HEK293 (cell line): Measurements from ENCODE around the gene TMED7.
A peak's percentile ranks its signal among the peaks of the same experiment; 100 is the strongest.

Experiments used
- CTCF ChIA-PET: fragments of 350-600 bp; formaldehyde crosslinking; extraction: SDS; loops from one replicate; lab custom pipeline; 2021; ENCODE audit warnings: antibody characterized with exemption; lab: Yijun Ruan, JAX
- POLR2A ChIA-PET: fragments of 300-600 bp; formaldehyde crosslinking; extraction: SDS; loops from one replicate; lab custom pipeline; 2020; ENCODE audit warnings: antibody characterized with exemption, inconsistent platforms; lab: Yijun Ruan, JAX
- H3K27ac ChIP-seq: fragments of 200-500 bp; sonication (Bioruptor generic); 2 replicates; pipeline ENCODE4 v1.5.1; 2014; ENCODE audit warnings: low read depth, low read length, control low read depth, inconsistent platforms; ENCODE audit errors: extremely low read depth
- H3K36me3 ChIP-seq, 2 experiments: fragments of 200-500 bp in 1 of 2; sonication (Bioruptor generic) in 1 of 2; 1 replicate in 1 of 2; 2 replicates in 1 of 2; pipeline ENCODE4 v1.5.1; 2014 to 2017; ENCODE audit warnings: inconsistent platforms in 2 of 2, low read length in 2 of 2; ENCODE audit not compliant: control insufficient read depth in 2 of 2, insufficient read depth in 1 of 2
- H3K4me1 ChIP-seq: fragments of 200-500 bp; sonication (Bioruptor generic); 2 replicates; pipeline ENCODE4 v1.5.1; 2014; ENCODE audit warnings: mild to moderate bottlenecking, low read length, inconsistent platforms; ENCODE audit not compliant: control insufficient read depth, insufficient read depth
- H3K4me3 ChIP-seq: 2 replicates; pipeline ENCODE4 v1.5.1; 2011; ENCODE audit warnings: low read depth, mild to moderate bottlenecking, control low read depth, low read length, moderate library complexity
- H3K9me3 ChIP-seq: fragments of 200-500 bp; sonication (Bioruptor generic); 2 replicates; pipeline ENCODE4 v1.5.1; 2014; ENCODE audit warnings: low read depth, low read length, inconsistent platforms; ENCODE audit not compliant: control insufficient read depth, insufficient read depth
- EGR2 ChIP-seq: fragments of 450-650 bp; formaldehyde crosslinking; IDR thresholded peaks from 2 replicates; pipeline ENCODE4 v1.5.1; 2016; ENCODE audit warnings: low read depth, missing biosample characterization, missing genetic modification characterization
- HOXC10 ChIP-seq: sonication (generic); formaldehyde crosslinking; IDR thresholded peaks from 2 replicates; pipeline ENCODE4 v1.8.1; 2023; ENCODE audit warnings: mild to moderate bottlenecking, missing genetic modification reagents
- TCF7L2 ChIP-seq: IDR thresholded peaks from 2 replicates; pipeline ENCODE4 v1.6.1; 2011; ENCODE audit warnings: low read depth, mild to moderate bottlenecking, inconsistent platforms, low read length, moderate library complexity, borderline replicate concordance
- ZBTB20 ChIP-seq: fragments of 450-650 bp; formaldehyde crosslinking; IDR thresholded peaks from 2 replicates; pipeline ENCODE4 v1.5.1; 2016; ENCODE audit warnings: missing biosample characterization, missing genetic modification characterization
- ZBTB7A ChIP-seq: fragments of 450-650 bp; formaldehyde crosslinking; IDR thresholded peaks from 2 replicates; pipeline ENCODE4 v1.5.1; 2016; ENCODE audit warnings: low read depth, missing biosample characterization, missing genetic modification characterization
- ZFP37 ChIP-seq: fragments of 450-650 bp; formaldehyde crosslinking; IDR thresholded peaks from 2 replicates; pipeline ENCODE4 v1.5.1; 2016; ENCODE audit warnings: missing biosample characterization, missing genetic modification characterization
- ZNF24 ChIP-seq: fragments of 450-650 bp; formaldehyde crosslinking; IDR thresholded peaks from 2 replicates; pipeline ENCODE4 v1.5.1; 2016; ENCODE audit warnings: missing biosample characterization, missing genetic modification characterization
- ZNF292 ChIP-seq: fragments of 450-650 bp; formaldehyde crosslinking; IDR thresholded peaks from 2 replicates; pipeline ENCODE4 v1.5.1; 2016; ENCODE audit warnings: low read depth, missing biosample characterization, missing genetic modification characterization, borderline replicate concordance
- ZNF426 ChIP-seq: fragments of 450-650 bp; formaldehyde crosslinking; IDR thresholded peaks from 2 replicates; pipeline ENCODE4 v1.5.1; 2017; ENCODE audit warnings: missing biosample characterization, missing genetic modification characterization, mild to moderate bottlenecking, inconsistent platforms, moderate library complexity
- ZNF544 ChIP-seq: fragments of 450-650 bp; formaldehyde crosslinking; IDR thresholded peaks from 2 replicates; pipeline ENCODE4 v1.5.0; 2017; ENCODE audit warnings: missing biosample characterization, missing genetic modification characterization
- ZNF558 ChIP-seq: fragments of 450-650 bp; formaldehyde crosslinking; IDR thresholded peaks from 2 replicates; pipeline ENCODE4 v1.5.1; 2016; ENCODE audit warnings: missing biosample characterization, missing genetic modification characterization
- ZNF561 ChIP-seq: fragments of 450-650 bp; IDR thresholded peaks from 2 replicates; pipeline ENCODE4 v1.5.1; 2018; ENCODE audit warnings: missing biosample characterization, missing genetic modification characterization, borderline replicate concordance
- ZNF585B ChIP-seq: fragments of 450-650 bp; formaldehyde crosslinking; IDR thresholded peaks from 2 replicates; pipeline ENCODE4 v1.5.1; 2016; ENCODE audit warnings: missing biosample characterization, missing genetic modification characterization
- ZNF670 ChIP-seq: fragments of 450-650 bp; formaldehyde crosslinking; IDR thresholded peaks from 2 replicates; pipeline ENCODE4 v1.5.1; 2016; ENCODE audit warnings: missing biosample characterization, missing genetic modification characterization, low read depth
- ZNF692 ChIP-seq: fragments of 450-650 bp; formaldehyde crosslinking; IDR thresholded peaks from 2 replicates; pipeline ENCODE4 v1.5.1; 2016; ENCODE audit warnings: missing biosample characterization, missing genetic modification characterization
- ZNF785 ChIP-seq: fragments of 450-650 bp; formaldehyde crosslinking; IDR thresholded peaks from 2 replicates; pipeline ENCODE4 v1.5.1; 2016; ENCODE audit warnings: missing biosample characterization, missing genetic modification characterization
- ZNF792 ChIP-seq: fragments of 450-650 bp; formaldehyde crosslinking; IDR thresholded peaks from 2 replicates; pipeline ENCODE4 v1.5.1; 2016; ENCODE audit warnings: missing biosample characterization, missing genetic modification characterization
- TF ChIP-seq, protein P1 (sequence below): fragments of 450-650 bp; formaldehyde crosslinking; IDR thresholded peaks from 2 replicates; pipeline ENCODE4 v1.5.1; 2016; ENCODE audit warnings: missing biosample characterization, missing genetic modification characterization
- TF ChIP-seq, protein P2 (sequence below): fragments of 450-650 bp; formaldehyde crosslinking; IDR thresholded peaks from 2 replicates; pipeline ENCODE4 v1.5.1; 2016; ENCODE audit warnings: missing biosample characterization, missing genetic modification characterization
- TF ChIP-seq, protein P3 (sequence below): fragments of 450-650 bp; formaldehyde crosslinking; IDR thresholded peaks from 2 replicates; pipeline ENCODE4 v1.5.1; 2016; ENCODE audit warnings: missing biosample characterization, missing genetic modification characterization
- TF ChIP-seq, protein P4 (sequence below): fragments of 450-650 bp; formaldehyde crosslinking; IDR thresholded peaks from 2 replicates; pipeline ENCODE4 v1.5.1; 2017; ENCODE audit warnings: missing biosample characterization, missing genetic modification characterization

Gene TMED7

DNA sequence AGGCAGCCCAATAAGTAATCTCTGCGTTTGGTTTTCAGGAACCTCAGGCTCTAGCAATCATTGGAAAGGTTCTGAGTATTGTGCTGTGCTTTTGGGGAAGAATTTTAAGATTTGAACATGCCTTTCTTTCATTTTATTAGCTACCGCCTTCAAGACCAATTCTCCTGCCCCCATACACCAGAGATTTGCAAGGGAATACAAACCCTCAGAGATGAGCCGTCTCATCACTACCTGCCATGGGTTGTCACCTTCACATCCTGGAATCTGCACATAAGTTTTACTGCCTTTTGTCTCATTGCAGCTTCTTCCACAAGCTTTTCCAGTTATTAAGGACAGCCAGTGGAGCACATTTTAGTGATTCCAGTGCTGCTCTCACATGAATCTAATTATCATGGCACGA, 11.7 kb upstream of the TMED7 start:
- no peaks in the 10 kb centered on the region for H3K36me3 ChIP-seq
- no peaks in the 10 kb centered on the region for H3K4me1 ChIP-seq
- CTCF ChIA-PET: interaction anchor here (1.1 kb wide), 1 partner anchor 193 kb away, joined by 3 read pairs; no protein-coding TSS in a partner anchor
- H3K27ac ChIP-seq: no peak overlapping the region
- H3K4me3 ChIP-seq: no peak overlapping the region
- TF ChIP-seq, protein P1, sequence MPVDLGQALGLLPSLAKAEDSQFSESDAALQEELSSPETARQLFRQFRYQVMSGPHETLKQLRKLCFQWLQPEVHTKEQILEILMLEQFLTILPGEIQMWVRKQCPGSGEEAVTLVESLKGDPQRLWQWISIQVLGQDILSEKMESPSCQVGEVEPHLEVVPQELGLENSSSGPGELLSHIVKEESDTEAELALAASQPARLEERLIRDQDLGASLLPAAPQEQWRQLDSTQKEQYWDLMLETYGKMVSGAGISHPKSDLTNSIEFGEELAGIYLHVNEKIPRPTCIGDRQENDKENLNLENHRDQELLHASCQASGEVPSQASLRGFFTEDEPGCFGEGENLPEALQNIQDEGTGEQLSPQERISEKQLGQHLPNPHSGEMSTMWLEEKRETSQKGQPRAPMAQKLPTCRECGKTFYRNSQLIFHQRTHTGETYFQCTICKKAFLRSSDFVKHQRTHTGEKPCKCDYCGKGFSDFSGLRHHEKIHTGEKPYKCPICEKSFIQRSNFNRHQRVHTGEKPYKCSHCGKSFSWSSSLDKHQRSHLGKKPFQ (tag by site-specific recombination): no peak
- TF ChIP-seq ZNF558 (no peak), ZNF585B (tag by site-specific recombination) (no peak), ZNF670 (tag by site-specific recombination) (no peak)
- TF ChIP-seq, protein P2, sequence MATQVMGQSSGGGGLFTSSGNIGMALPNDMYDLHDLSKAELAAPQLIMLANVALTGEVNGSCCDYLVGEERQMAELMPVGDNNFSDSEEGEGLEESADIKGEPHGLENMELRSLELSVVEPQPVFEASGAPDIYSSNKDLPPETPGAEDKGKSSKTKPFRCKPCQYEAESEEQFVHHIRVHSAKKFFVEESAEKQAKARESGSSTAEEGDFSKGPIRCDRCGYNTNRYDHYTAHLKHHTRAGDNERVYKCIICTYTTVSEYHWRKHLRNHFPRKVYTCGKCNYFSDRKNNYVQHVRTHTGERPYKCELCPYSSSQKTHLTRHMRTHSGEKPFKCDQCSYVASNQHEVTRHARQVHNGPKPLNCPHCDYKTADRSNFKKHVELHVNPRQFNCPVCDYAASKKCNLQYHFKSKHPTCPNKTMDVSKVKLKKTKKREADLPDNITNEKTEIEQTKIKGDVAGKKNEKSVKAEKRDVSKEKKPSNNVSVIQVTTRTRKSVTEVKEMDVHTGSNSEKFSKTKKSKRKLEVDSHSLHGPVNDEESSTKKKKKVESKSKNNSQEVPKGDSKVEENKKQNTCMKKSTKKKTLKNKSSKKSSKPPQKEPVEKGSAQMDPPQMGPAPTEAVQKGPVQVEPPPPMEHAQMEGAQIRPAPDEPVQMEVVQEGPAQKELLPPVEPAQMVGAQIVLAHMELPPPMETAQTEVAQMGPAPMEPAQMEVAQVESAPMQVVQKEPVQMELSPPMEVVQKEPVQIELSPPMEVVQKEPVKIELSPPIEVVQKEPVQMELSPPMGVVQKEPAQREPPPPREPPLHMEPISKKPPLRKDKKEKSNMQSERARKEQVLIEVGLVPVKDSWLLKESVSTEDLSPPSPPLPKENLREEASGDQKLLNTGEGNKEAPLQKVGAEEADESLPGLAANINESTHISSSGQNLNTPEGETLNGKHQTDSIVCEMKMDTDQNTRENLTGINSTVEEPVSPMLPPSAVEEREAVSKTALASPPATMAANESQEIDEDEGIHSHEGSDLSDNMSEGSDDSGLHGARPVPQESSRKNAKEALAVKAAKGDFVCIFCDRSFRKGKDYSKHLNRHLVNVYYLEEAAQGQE (tag by site-specific recombination): no peak
- TF ChIP-seq, all 188 proteins: peak for 0
- no peaks in the 10 kb centered on the region for H3K9me3 ChIP-seq
- POLR2A ChIA-PET: no interaction called here

DNA sequence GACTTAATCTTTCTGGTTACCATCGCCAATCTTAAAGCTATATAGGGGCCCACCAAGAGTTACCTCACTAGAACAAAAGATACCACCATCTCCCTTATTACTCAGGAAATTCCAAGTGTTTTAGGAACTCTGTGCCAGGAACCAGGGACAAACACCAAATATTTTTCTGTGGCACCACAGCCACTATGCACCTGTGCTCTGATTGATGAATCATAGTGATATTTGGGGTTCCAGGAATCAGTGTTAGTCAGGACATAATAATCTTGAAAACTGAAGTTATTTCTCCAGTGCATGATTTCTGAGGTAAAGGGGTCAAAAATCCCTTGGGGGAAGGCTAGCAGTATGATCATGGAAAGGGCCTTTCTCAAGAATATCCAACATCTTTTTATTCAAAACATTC, 10.2 kb upstream of the TMED7 start:
- POLR2A ChIA-PET: no interaction called here

GRCh38 chr5:115634343-115635132, 8.7 kb upstream of the TMED7 start:
- H3K27ac ChIP-seq: no peak overlapping the region
- H3K4me3 ChIP-seq: no peak overlapping the region
- peak; percentile 61; the same call in 1 of the 2 replicates for TF ChIP-seq ZFP37 (tag by site-specific recombination)
- TF ChIP-seq, protein P3, sequence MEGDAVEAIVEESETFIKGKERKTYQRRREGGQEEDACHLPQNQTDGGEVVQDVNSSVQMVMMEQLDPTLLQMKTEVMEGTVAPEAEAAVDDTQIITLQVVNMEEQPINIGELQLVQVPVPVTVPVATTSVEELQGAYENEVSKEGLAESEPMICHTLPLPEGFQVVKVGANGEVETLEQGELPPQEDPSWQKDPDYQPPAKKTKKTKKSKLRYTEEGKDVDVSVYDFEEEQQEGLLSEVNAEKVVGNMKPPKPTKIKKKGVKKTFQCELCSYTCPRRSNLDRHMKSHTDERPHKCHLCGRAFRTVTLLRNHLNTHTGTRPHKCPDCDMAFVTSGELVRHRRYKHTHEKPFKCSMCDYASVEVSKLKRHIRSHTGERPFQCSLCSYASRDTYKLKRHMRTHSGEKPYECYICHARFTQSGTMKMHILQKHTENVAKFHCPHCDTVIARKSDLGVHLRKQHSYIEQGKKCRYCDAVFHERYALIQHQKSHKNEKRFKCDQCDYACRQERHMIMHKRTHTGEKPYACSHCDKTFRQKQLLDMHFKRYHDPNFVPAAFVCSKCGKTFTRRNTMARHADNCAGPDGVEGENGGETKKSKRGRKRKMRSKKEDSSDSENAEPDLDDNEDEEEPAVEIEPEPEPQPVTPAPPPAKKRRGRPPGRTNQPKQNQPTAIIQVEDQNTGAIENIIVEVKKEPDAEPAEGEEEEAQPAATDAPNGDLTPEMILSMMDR (tag by site-specific recombination): peak; percentile 79
- TF ChIP-seq ZNF426 (tag by site-specific recombination): no peak
- TF ChIP-seq, protein P4, sequence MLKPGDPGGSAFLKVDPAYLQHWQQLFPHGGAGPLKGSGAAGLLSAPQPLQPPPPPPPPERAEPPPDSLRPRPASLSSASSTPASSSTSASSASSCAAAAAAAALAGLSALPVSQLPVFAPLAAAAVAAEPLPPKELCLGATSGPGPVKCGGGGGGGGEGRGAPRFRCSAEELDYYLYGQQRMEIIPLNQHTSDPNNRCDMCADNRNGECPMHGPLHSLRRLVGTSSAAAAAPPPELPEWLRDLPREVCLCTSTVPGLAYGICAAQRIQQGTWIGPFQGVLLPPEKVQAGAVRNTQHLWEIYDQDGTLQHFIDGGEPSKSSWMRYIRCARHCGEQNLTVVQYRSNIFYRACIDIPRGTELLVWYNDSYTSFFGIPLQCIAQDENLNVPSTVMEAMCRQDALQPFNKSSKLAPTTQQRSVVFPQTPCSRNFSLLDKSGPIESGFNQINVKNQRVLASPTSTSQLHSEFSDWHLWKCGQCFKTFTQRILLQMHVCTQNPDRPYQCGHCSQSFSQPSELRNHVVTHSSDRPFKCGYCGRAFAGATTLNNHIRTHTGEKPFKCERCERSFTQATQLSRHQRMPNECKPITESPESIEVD (tag by site-specific recombination): peak; percentile 50
- 0 out of 2 replicates have a peak, but pooled peaks have one; percentile 27 for TF ChIP-seq ZNF561 (tag by site-specific recombination)
- no peak for TF ChIP-seq ZNF785
- no peak for TF ChIP-seq EGR2
- peak; percentile 23; the same call in 1 of the 2 replicates for TF ChIP-seq ZNF692 (tag by site-specific recombination)
- peak; percentile 88 for TF ChIP-seq TCF7L2
- TF ChIP-seq ZBTB7A (tag by site-specific recombination): no peak
- no peak for TF ChIP-seq ZNF292
- TF ChIP-seq ZNF544: no peak
- TF ChIP-seq HOXC10 (CRISPR knock-in tag): no peak
- TF ChIP-seq ZNF24: no peak

More for the DNA sequence above, 10.2 kb upstream of the TMED7 start:
- no peak overlapping the region for H3K27ac ChIP-seq
- H3K36me3 ChIP-seq: no peaks in the 10 kb centered on the region
- TF ChIP-seq ZNF792 (tag by site-specific recombination): no peak
- TF ChIP-seq ZBTB20 (tag by site-specific recombination): peak; percentile 56
- H3K4me1 ChIP-seq: no peaks in the 10 kb centered on the region
- H3K4me3 ChIP-seq: no peak overlapping the region
- CTCF ChIA-PET: interaction anchor here (0.7 to 3.0 kb wide), 10 partner anchors 28 to 433 kb away, joined by 3 to 21 read pairs (median 5); no protein-coding TSS in a partner anchor
- H3K9me3 ChIP-seq: no peaks in the 10 kb centered on the region

More at GRCh38 chr5:115634343-115635132, 8.7 kb upstream of the TMED7 start:
- CTCF ChIA-PET: interaction anchor here (0.5 to 3.0 kb wide), 28 partner anchors 9 to 471 kb away, joined by 3 to 21 read pairs (median 3); partner anchors contain the start of gene TMED7
- Histone ChIP-seq H3K4me1 (no peaks in the 10 kb centered on the region), H3K36me3 (no peaks in the 10 kb centered on the region), H3K9me3 (no peaks in the 10 kb centered on the region)
- POLR2A ChIA-PET: interaction anchor here (1.0 kb wide), 1 partner anchor 182 kb away, joined by 3 read pairs; the partner anchor contains the start of gene CDO1
